ENCODE measurements around the gene NDST3.

NDST3 gene

DNA sequence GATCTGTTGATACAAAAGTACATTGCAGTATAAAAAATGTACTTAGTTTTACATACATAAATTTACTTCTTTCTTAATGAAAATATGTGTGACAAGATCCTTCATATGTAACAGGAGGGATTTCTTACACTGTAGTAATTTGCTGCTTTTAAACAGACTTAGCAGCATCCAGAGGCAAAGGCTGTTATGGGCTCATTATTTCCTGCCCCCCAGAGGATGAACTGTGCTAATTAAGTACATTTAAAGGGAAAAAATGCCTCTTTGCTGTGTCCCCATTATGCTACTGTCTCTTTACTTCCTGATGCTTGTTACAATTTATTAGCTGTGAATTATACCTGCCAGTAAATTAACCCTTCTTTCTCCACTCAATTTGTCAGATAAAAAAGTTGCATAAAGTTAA lies 47.1 kb downstream of the NDST3 start:
- no peak for DNase-seq (ENCODE audit: low read depth)

DNA sequence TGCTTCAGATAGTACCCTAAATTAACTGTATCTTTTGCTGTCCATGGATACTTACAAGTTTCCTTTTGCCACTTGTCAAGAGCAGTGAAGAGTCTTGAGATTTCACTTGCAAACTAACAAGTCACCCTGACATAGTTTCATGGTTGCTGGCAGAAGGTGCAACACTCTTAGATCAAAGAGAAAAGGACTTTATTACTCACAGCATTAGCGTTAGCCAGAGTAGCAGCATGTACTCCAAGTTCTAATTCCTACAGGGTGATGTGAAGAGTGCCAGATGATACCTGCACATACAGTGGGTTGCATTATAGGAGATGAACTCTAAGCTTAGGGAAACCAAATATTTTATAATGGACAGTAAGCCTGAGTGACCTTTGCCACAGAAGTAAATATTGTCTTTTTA lies 47.9 kb downstream of the NDST3 start:
- DNase-seq (ENCODE audit: low read depth) = no peak

DNA sequence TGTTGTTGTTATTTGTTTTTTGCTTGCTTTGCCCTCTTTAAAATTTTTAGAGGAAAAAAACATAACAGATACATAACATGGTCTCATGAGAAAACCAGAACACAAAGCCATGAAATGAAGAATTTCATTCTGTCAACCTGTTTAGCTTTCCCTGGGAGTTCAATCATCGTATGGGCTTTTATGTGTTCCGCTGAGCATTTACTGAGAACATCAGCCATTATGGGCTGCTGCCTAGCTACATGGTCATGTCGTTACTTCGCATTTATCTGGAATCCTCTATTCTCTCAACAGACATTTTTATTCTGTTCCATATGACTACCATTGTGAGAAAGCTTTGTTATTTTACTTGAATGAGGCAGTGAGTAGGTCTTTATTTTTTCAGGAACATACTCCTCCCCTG lies 51.4 kb downstream of the NDST3 start:
- DNase-seq (ENCODE audit: low read depth) = no peak

DNA sequence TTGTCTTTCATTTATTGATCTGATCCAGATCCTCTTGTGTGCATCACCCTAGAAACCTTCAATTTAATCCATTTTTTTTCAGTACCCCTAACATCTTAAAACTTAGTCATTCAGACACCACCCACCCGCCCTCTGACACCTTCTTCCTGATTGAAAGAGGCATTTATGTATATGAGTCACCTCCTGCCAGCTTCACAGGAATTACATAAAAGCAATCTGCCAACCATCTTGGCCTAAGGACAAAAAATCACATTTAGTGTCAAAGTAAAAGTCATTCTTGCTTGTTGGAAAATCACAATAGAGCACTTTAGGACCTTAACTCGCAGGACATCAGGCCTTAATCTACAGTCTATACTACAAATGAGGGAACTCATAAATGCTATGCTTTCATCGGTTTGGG lies 52.1 kb downstream of the NDST3 start:
- DNase-seq (ENCODE audit: low read depth) = no peak

DNA sequence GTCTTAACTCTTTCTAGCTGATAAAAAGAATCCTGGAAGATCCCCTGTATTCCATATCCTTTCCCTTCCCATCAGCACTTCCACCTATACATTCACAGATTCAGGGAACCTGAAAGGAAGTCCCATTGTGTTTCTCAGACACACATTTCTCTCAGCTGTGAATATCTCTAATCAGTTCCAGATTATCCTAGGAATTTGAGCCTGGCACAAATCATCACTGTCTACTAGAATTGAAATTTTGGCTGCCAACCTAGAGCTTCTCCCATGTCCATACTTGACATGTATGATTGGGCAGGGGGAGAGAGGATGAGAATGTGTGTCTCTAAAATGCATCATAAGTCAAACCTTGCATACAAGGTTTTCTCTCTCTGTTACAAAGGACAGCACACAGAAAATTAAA lies 53.1 kb downstream of the NDST3 start:
- no peak for DNase-seq (ENCODE audit: low read depth)

DNA sequence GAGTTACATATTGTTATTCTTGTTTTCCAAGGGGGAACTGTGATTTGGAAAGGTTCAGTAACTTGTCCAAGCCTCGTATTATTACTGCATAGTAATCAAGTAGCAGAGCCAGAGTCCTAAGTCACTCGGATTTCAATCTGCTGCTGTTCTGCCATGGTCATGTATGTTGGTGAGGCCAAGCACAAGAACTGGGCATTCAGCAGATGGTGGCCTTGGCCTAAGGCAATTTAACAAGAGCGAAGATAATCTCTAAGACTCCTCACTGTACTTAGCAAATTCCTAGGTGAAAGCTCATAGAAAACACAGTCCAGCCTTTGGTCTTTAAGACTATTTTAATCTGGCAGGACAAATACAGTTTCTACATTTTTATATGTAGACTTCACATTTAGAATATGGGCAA lies 64.8 kb downstream of the NDST3 start:
- DNase-seq (ENCODE audit: low read depth) = no peak

DNA sequence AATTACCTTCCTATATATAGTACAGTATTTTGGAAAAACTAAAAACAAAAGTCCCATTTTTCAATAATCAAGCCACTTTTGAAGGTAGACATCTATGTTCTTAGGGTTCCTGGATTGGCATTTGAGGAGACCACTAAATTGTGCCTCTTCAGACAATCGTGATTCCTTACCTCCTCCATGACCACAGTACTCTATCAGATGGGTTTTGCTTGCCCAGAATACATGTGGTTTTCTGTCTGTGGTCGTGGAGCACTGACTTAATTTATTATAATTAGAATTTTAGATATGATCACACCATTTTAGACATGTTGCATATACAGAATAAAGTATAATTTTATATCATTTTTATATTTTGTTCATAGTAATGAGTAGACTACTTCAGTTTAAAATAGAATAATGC lies 67.9 kb downstream of the NDST3 start:
- no peak for DNase-seq (ENCODE audit: low read depth)

DNA sequence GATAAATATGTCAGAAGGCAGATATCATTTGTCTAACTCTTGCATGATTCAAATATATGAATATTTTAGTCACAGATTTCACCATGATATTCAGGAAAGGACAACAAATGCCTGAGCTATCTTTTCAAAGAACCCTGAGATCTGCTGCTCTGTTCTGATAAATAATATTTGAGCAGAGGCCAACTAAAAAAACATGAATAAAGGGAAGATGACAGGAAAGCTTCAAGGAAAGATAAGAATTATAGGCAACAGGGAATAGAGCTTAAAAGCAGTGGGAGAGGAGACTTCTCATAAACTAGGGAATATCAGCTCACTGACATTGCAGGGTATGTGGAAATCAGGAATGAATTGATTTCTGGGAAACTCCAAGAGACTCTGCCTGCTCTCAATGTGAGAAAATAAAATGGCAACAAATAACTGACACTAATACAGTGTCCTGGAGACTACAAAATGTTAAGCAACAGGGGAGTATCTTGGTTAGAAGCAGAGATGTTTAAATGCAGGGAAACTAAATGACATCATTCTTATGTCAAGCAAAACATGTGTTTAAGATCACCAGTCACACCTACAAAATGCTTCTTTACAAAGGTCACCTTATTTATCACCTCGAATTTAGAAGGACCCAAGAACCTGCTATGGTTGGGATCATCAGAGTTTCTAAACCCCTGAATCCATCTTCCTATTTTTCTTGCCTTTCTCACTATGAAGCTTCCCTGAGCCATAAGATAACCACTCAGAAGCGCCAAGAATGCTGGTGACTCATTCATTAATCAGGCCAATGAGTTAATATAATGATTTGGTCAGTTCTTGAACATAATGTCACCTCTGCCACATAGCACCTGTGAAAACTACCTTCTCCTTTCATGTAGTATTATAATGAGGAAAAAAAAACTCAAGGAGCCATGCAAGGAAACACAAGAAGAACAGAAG lies 78.1 kb downstream of the NDST3 start:
- no peak for DNase-seq (ENCODE audit: low read depth)

DNA sequence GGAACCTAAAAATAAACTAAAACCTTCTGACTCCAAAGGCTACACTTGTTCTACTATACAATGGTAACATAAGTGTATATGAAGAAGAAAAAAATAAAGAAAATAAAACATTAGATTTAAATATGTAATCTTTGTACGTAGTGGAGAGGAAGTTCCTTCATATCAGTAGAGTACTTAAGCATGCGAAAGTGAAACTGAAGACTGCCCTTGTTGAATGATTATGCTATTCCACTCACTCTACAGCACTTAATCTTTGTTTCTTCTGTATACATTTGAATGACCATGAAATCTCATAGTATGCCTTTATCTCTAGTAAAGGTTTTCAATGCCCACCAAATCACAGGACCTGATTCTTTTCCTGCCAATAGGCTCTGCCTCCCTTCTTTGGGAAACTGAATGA lies 78.9 kb downstream of the NDST3 start:
- DNase-seq (ENCODE audit: low read depth) = no peak

DNA sequence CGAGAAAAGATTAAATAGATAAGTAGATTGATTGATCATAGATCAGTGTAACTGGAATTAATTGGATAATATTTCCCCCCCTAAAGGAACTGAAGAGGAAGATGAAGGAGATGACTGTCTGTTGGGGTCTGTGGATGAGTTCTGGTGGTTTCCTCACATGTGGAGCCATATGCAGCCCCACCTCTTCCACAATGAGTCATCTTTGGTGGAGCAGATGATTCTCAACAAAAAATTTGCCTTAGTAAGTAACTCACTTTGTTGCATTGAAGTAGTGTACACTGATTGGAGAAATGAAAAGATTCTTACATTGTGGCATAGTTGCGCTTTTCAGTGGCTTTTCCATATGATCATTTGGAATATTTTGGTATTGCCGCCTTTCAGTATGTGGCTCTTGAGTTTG lies 80.4 kb downstream of the NDST3 start:
- DNase-seq (ENCODE audit: low read depth) = no peak

DNA sequence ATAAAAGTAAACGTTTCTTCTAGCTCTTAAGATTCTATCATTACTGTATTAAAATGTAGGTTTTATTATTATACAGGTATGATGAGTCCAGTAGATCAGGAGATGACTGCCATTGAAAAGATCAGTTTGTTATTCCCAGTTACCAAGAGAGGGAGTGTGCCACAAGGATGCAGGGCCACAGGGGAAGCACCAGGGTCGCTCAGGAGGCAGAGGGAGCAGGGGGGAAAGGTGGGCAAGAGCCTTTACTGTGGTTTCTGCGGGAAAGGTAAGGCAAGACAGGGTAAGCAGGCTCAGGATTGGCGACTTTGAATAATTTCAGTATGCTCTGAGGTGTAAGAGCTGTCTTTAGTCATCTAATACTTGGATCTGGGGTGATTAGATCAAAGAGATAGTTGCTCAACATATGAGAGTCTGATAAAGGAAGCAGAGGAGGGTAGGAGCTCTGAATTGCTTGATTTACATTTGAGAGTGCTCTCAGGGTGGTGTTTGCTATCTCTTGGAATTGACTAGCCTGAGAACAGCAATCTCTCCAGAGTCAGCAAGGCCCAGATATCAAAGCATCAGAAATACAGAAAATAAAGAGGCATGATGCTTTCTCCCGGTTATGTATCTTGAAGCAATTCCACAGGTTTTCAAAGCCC lies 86.0 kb downstream of the NDST3 start:
- no peak for DNase-seq (ENCODE audit: low read depth)

DNA sequence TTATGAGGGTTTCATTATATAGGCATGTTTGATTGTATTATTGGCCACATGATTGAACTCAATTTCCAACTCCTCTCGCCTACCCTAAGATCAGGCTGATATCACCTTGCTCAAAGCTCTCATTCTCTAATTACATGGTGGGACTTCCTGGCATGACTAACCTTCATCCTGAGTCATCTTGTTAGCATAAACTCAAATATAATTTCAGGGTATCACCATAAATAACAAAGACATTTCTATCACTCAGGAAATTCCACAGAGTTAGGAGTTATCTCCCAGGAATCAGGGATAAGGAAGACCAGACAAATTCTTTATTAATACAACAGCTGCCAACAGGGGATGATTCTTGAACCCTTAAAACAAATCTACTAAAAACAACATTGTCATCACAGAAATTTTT lies 90.7 kb downstream of the NDST3 start:
- no peak for DNase-seq (ENCODE audit: low read depth)

DNA sequence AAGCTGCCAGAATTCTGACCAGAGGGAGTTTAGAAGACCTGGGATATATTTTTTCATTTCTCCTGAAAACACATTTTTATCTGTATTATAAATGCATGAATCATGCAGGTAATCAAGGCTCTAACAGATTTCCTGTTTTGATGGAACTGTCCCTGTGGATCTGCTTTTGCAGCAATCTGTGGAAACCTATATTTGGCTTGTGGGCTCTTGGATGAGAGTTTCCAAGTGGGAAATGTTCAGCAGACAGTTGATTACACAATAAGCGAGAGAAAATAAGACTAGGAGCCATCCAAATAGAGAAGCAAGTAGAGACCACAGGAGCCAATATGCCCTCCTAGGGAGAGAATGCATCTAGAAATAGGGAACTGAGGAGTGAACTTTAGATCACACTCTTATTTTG lies 105.0 kb downstream of the NDST3 start:
- no peak for DNase-seq (ENCODE audit: low read depth)

DNA sequence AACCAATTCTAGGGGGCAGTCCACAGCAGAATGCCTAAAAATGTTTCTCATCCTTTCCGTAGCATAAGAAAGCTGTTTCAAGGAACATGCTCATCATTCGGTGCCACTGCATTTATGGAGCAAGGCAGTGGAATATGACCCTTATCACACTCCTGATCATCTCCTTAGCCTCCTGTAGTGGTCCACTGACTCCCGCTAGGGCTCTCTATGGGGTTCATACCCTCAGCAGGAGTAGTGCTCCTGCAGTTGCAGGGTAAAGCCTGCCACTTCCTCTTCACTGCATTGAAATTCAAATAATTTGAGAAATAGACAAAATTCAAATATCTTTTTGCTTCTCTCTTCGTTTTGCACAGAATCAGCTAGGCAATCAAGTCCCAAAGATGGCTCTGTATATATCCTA lies 107.0 kb downstream of the NDST3 start:
- DNase-seq (ENCODE audit: low read depth) = no peak

DNA sequence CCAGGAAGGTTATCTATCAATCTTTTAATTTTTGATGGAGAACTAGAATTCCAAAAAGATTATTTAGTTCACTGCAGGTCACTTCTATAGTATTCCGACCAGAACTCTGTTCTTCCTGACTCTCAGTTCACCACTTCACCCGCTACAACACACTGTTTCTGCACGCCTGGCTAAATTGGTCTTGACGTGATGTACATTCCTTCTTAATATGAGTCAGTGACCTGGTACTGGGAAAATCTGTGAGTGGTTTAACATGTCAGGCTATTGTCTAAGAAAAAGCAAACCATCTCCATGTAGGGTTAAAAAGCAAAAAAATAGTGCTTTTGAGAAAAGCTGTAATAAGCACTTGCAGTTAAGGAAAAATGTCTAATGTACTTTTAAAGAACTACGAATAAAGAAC lies 120.4 kb downstream of the NDST3 start:
- DNase-seq (ENCODE audit: low read depth) = no peak

DNA sequence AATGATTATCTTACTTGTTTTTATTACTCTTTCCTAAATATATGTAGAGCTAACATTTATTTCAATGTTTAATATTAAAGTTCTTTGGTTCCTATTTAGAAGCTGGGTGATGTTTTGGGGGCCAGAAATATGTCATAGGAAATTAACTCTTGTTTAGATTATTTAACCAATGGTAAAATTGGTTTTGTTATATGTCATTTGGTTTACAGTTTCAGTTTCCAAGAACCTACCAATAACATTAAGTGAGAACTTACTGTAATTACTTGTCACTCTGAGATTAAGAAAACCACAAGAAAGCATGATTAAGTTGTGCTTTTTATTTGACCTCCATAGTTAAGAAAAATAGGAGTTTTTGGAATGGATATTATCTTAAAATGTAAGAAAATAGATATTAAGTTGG lies 121.2 kb downstream of the NDST3 start:
- no peak for DNase-seq (ENCODE audit: low read depth)

DNA sequence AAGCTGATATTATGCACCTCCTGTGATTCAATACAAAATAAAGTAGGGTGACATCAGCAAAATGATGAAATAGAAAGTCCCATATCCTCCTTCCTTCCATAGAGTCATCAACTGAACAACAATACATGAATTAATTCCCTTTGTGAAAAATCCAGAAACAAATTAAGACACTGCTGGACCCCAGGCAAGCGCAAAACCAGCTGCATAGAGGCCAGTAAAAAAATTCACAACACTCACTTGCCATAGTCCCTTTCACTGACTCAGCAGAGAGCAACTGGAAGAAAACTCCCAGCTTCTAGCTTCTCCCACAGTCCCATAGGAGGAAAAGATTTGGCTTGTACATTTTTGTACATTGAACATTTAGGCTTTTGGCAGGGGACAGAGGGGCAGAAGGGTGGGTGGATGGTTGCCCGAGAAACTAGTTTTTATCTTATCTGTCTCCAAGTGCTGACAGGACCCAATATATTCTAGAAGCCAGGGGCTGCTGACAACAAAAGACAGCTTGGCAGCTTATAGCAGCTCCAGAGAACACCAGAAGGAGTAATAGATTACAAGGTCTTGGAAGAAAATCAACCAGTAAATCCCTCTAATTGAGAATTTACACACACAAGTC lies 124.6 kb downstream of the NDST3 start:
- DNase-seq (ENCODE audit: low read depth) = no peak

DNA sequence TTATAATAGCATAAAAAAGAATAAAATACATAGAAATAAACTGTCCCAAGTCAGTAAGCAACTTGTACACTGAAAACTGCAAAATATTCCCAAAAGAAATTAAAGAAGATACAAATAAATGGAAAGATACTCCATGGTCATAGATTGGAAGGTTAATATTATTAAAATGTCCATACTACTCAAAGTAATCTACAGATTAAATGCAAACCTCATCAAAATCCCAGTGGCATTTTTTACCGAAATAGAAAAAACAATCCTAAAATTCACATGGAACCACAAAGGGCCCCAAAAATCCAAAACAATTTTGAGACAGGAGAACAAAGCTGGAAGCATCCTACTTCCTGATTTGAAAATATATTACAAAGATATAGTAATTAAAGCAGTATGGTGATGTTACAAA lies 133.0 kb downstream of the NDST3 start:
- DNase-seq (ENCODE audit: low read depth) = no peak

DNA sequence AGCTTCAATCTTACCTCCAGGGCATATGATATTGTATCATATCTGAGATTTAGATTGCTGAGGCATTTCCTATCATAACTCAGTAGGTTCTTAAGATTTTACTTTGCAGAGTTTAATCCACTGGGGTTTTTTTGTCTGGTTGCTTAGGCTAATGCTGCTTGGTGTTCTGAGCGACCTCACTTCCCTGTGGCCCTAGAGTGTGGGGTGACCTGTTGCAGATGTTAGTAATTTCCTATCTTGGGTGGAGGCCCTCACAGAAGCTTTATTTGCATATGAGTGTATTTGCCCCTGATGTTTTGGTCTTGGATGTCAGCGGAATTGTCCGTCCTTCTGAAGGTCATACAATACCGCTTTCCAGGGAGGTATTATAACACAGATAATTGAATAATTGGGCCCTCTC lies 137.1 kb downstream of the NDST3 start:
- no peak for DNase-seq (ENCODE audit: low read depth)

DNA sequence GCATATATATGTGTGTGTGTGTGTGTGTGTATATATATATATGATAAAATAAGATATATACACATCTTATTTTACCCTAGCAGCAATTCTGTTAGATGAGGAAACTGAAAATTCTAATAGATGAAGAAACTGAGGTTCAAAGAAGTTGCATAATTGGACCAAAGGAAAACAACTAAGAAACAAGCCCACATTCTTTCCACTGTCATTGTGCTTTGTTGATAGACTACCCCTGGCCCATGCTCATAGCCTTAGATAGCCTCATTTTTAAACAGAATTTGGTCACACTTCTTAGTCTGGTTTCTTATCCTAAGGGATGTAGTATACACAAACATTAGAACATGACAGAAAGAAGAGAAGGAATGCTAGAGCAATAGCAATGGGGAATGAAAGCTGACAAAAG lies 138.8 kb downstream of the NDST3 start:
- DNase-seq (ENCODE audit: low read depth) = no peak

DNA sequence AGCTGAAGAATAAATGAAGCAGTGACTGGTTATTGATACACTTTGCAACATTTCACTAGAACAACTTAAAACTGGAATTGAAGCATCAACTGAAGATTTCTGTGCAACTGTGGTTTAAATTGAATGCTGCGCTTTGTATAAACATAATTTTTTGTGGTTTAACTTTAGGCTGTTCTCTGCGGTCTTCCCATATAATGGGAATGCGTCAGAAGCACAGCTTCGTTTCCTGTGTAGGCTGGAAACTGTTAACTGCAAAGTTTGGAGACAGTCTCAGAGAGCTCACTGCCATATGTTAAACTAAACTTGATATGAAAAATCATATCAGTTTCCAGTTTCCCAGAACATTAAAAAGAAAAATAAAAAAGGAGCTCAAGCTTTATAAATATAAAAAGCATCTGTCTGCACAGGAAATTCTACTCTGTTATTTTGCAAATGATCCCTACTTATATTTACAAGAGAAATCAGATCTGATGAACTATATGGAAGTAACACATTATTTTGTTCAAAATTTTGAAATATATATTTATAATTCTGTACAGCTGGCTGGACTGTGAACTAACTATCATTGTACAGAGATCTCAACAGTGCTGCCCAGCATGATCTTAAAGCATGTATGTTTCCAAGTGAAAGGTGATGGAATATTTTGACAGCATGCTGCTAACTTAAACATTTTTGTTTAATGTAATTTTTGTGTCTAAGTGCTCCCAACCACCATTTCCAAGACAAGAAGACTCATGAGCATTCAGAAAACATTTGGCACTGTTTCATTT lies 139.9 kb downstream of the NDST3 start:
- no peak for DNase-seq (ENCODE audit: low read depth)

DNA sequence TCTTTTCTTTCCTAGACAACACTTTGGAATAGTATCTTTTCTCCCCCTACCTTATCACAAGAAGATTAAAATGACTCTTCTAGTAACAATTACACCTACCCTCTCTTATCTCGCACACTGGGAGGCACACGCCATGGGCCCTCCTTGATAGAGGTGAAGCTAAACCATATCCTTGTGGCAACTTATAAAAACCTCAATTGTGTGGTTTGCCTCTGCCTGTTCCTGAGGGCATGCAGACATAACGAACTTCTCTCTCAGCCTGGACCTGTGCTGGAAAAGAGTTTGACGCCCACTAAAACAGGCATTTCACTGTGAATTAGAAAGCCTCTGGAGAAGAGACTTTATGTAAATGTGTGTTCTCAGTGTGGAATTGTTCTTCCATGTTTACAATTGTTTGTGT lies 141.2 kb downstream of the NDST3 start:
- no peak for DNase-seq (ENCODE audit: low read depth)

DNA sequence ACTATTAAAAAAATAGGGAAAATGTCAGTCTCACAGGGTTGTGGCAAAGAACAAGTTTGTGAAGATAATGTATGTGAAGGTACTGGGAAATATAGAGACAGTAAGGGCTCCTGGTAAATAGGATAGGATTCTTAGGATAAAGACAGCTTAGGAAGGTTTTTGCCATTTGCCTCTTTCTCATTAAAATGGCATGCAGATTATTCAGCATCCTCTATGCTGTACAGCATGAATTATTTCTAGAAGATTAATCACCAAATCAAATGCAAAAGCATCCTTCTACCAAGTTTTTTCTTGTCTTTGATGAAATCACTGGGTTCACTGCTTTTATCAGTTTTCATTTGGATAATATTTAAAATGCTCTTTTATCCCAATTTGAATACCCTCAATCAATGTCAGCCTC lies 142.8 kb downstream of the NDST3 start:
- no peak for DNase-seq (ENCODE audit: low read depth)

Measured in stimulated activated CD8-positive, alpha-beta memory T cell treated with anti-CD3 and anti-CD28 coated beads, Interleukin-4, amount 100 ng/mL, for 24 hours (primary cell).